Right lobe of liver (tissue), 4 donors: ENCODE data around the gene CNDP1.

Source experiments
- CTCF ChIP-seq, 4 donors: fragments of 200-600 bp in 3 of 4; fragments of 450-650 bp in 1 of 4; IDR thresholded peaks; one replicate each; pipeline versions ENCODE4 v1.5.1 to v1.8.0; 2016 to 2022; ENCODE audit warnings: antibody characterized with exemption in 4 of 4, mild to moderate bottlenecking in 2 of 4
- POLR2A ChIP-seq: fragments of 450-650 bp; IDR thresholded peaks from one replicate; pipeline ENCODE4 v1.6.1; 2017; ENCODE audit warnings: antibody characterized with exemption, mild to moderate bottlenecking
- donor health status: DM: no; HTN: no; CAD: no.
- donor health status: DM: no; HTN: no; CAD: no.
- donor health status: DM: no; HTN: yes; CAD: no.

GRCh38 chr18:74531043-74531442 lies 3.3 kb upstream of the CNDP1 start:
- TF ChIP-seq CTCF (IDR thresholded peaks at IDR 0.05): no peak
- TF ChIP-seq POLR2A: no peak
